GM23248 (cell line): ENCODE measurements around the gene SYNE2. TPM values are rescaled to one million over a fixed set of nuclear protein-coding genes. Genes with fewer than 3 reads are reported as not detected.

Experiments
- DNase-seq: peaks from one replicate; pipeline ENCODE4 v3.0.0-alpha.2; 2015
- H2AFZ ChIP-seq: fragments of 200-600 bp; sonication (generic); 2 replicates; pipeline ENCODE4 v1.6.1; 2016; ENCODE audit warnings: antibody characterized with exemption
- H3F3A ChIP-seq: fragments of 200-600 bp; sonication (generic); 2 replicates; pipeline ENCODE4 v1.6.1; 2016; ENCODE audit warnings: mild to moderate bottlenecking, antibody characterized with exemption, mixed run types; ENCODE audit not compliant: insufficient read depth
- H3K27ac ChIP-seq: fragments of 200-600 bp; sonication (generic); 2 replicates; pipeline ENCODE4 v1.5.1; 2016; ENCODE audit warnings: mild to moderate bottlenecking
- H3K27me3 ChIP-seq: fragments of 200-600 bp; sonication (generic); replicated peaks from 2 replicates; pipeline ENCODE4 v1.6.1; 2016; ENCODE audit warnings: mild to moderate bottlenecking; ENCODE audit not compliant: insufficient read depth
- H3K36me3 ChIP-seq: fragments of 200-600 bp; sonication (generic); 2 replicates; pipeline ENCODE4 v1.6.1; 2016; ENCODE audit warnings: low read depth, mild to moderate bottlenecking
- H3K4me1 ChIP-seq: fragments of 200-600 bp; sonication (generic); 2 replicates; pipeline ENCODE4 v1.6.1; 2016; ENCODE audit warnings: mild to moderate bottlenecking; ENCODE audit not compliant: insufficient read depth
- H3K4me2 ChIP-seq: fragments of 200-600 bp; sonication (generic); one replicate; pipeline ENCODE4 v1.6.1; 2016; ENCODE audit warnings: mild to moderate bottlenecking; ENCODE audit not compliant: unreplicated experiment
- H3K4me3 ChIP-seq: fragments of 200-600 bp; sonication (generic); 2 replicates; pipeline ENCODE4 v1.5.1; 2016; ENCODE audit warnings: mild to moderate bottlenecking
- H3K79me2 ChIP-seq: fragments of 200-600 bp; sonication (generic); 2 replicates; pipeline ENCODE4 v1.6.1; 2016; ENCODE audit warnings: mild to moderate bottlenecking; ENCODE audit not compliant: insufficient read depth
- H3K9ac ChIP-seq: fragments of 200-600 bp; sonication (generic); 2 replicates; pipeline ENCODE4 v1.6.1; 2016; ENCODE audit warnings: mild to moderate bottlenecking
- H3K9me2 ChIP-seq: fragments of 200-600 bp; sonication (generic); 2 replicates; pipeline ENCODE4 v1.6.1; 2016; ENCODE audit warnings: mixed run types, mild to moderate bottlenecking, moderate library complexity; ENCODE audit not compliant: insufficient read depth
- H3K9me3 ChIP-seq: fragments of 200-600 bp; sonication (generic); one replicate; pipeline ENCODE4 v1.6.1; 2017; ENCODE audit warnings: low read depth
- H4K20me1 ChIP-seq: fragments of 200-600 bp; sonication (generic); 2 replicates; pipeline ENCODE4 v1.6.0; 2016; ENCODE audit not compliant: insufficient read depth
- EZH2 ChIP-seq: fragments of 200-600 bp; sonication (generic); IDR thresholded peaks from 2 replicates; pipeline ENCODE4 v1.6.1; 2018; ENCODE audit warnings: antibody characterized with exemption, mild to moderate bottlenecking; ENCODE audit not compliant: insufficient read depth, poor library complexity, severe bottlenecking
- EZH2phosphoT487 ChIP-seq: fragments of 200-600 bp; sonication (generic); IDR thresholded peaks from 2 replicates; pipeline ENCODE4 v1.6.1; 2018; ENCODE audit warnings: antibody characterized with exemption, moderate library complexity, mild to moderate bottlenecking, low read depth; ENCODE audit not compliant: insufficient read depth
- WGBS, 2 experiments: methylation state at CpG; one replicate each; pipeline ENCODE4 v1.1.6; 2015 to 2017; ENCODE audit warnings: low lambda C conversion rate in 2 of 2, low coverage in 1 of 2; ENCODE audit errors: missing lambda C conversion rate in 2 of 2; 5-methylcytosine and 5-hydroxymethylcytosine counted together
- in situ Hi-C: fragments of 300-500 bp; cut with MboI; formaldehyde crosslinking; loops from 2 replicates; pipeline ENCODE4 v1.15.0; 2020
- polyA plus RNA-seq: library from polyadenylated mRNA; unstranded; fragments of >200 nt; fragmentation: Nextera tagmentation; extraction: Ambion mirVana; gene quantifications from 2 replicates; pipeline ENCODE4 v1.2.1, GENCODE V29; 2016
- total RNA-seq: library from RNA; depleted of rRNA; stranded (reverse); fragments of >200 nt; shearing (Covaris generic); gene quantifications from 2 replicates; pipeline ENCODE4 v1.2.3, GENCODE V29; 2014

SYNE2 gene
- total and polyA plus RNA-seq, 2 experiments from 2014 or later = 2.8 to 4.4 TPM

DNA sequence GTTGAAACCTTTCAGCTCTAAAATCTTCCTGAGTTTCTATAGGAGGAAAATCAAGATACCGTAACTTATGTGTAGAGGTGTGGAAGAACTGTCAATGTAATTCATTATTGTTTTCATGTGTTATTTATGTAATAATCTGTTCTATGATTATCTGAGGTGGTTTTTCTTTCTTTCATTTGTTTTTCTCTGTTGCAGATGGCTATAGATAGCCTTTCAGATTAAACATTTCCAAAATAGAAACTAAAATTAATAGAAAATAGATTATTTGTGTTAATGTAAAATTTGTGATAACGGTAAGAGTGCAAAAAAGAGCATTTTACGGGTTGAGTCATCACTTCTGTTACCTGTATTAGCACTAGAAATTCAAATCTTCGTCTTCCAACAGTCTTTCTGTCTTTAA lies 128.8 kb downstream of the SYNE2 start:
- no peaks in the 10 kb centered on the region for H3K27me3 ChIP-seq
- no peaks in the 10 kb centered on the region for H3F3A ChIP-seq
- TF ChIP-seq EZH2 = no peak
- no peak for TF ChIP-seq EZH2phosphoT487
- 93 to 95% methylated on average over 4 of the region's 4 CpGs for WGBS, 2 experiments
- no peak overlapping the region for H3K4me2 ChIP-seq
- in situ Hi-C loops = no loop called here
- no peaks in the 10 kb centered on the region for H3K4me1 ChIP-seq
- H2AFZ ChIP-seq = no peak overlapping the region
- H3K4me3 ChIP-seq = no peak overlapping the region
- no peak for DNase-seq
- H3K9me3 ChIP-seq = no peaks in the 10 kb centered on the region
- no peaks in the 10 kb centered on the region for H4K20me1 ChIP-seq
- H3K27ac ChIP-seq = no peak overlapping the region
- H3K9me2 ChIP-seq = no peaks in the 10 kb centered on the region
- no peaks in the 10 kb centered on the region for H3K79me2 ChIP-seq
- no peaks in the 10 kb centered on the region for H3K36me3 ChIP-seq
- no peak overlapping the region for H3K9ac ChIP-seq

DNA sequence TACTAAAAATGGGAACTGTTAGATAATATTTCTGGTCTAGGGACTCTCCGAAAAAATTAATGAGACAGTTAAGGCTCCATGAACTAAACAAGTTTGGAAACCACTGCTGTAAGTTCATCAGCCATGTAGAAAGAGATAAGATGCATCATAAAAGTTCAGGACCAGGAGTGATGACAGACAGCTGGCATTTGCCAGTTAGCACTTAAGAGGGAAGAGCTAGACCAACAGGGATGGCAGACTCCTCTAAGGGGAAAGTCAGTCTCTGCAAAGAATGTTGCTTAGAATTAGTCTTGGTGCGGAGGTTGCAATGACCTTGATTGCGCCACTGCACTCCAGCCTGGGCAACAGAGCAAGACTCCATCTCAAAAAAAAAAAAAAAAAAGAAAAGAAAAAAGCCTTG lies 129.4 kb downstream of the SYNE2 start:
- DNase-seq = no peak
- in situ Hi-C loops = no loop called here
- H3K4me3 ChIP-seq = no peak overlapping the region
- 96 to 100% methylated on average over 3 of the region's 3 CpGs for whole genome bisulfite sequencing, 2 experiments
- no peaks in the 10 kb centered on the region for H3K9me2 ChIP-seq
- H3K9ac ChIP-seq = no peak overlapping the region
- H3K4me2 ChIP-seq = no peak overlapping the region
- no peak overlapping the region for H2AFZ ChIP-seq
- H3K27me3 ChIP-seq = no peaks in the 10 kb centered on the region
- no peaks in the 10 kb centered on the region for H3K36me3 ChIP-seq
- no peaks in the 10 kb centered on the region for H3F3A ChIP-seq
- H3K27ac ChIP-seq = no peak overlapping the region
- TF ChIP-seq EZH2 = no peak
- TF ChIP-seq EZH2phosphoT487 = no peak
- no peaks in the 10 kb centered on the region for H4K20me1 ChIP-seq
- no peaks in the 10 kb centered on the region for H3K9me3 ChIP-seq
- no peaks in the 10 kb centered on the region for H3K79me2 ChIP-seq
- H3K4me1 ChIP-seq = no peaks in the 10 kb centered on the region

DNA sequence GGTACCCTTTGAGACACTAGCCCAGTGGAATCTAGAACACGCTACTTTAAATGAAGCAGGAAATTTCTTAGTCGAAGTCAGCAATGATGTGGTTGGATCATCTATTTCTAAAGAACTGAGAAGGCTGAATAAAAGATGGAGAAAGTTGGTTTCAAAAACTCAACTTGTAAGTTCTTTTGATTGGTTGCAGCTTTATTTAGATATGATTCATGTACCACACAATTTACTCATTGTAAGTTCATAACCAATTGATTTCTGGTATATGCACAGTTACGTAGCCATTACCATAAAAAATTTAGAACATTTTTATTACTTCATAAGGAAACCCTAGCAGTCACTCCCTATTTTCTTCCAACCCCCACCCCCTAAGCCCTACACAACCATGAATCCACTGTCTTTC lies 129.8 kb downstream of the SYNE2 start:
- in situ Hi-C loops = no loop called here

DNA sequence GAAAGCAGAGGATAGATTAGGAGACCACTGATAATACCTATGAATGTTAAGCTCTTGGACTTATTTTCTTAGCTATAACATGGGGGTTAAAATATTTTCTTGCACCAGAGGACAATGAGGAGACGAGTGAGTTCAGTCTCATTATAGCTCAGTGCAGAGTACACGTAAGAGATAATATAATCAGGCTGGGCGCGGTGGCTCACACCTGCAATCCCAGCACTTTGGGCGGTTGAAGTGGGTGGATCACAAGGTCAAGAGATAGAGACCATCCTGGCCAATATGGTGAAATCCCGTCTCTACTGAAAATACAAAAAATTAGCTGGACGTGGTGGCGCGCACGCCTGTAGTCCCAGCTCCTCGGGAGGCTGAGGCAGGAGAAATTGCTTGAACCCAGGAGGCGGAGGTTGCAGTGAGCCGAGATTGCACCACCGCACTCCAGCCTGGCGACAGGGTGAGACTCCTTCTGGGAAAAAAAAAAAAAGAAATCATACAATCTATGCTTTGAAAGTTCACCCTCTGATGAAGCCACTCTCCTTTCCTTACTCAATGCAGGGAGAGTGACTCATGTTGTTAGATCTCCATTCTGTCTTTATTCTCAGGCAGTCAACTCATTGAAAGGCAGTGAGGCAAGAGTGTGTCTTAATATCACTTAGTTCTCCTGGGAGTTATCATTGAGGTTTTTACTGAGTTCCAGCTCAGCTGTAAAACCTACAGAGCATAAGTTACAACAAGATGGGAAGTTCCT lies 134.2 kb downstream of the SYNE2 start:
- no peaks in the 10 kb centered on the region for H3K9me2 ChIP-seq
- no peak overlapping the region for H3K4me2 ChIP-seq
- TF ChIP-seq EZH2 = no peak
- TF ChIP-seq EZH2phosphoT487 = no peak
- no peaks in the 10 kb centered on the region for H3K4me1 ChIP-seq
- H3K36me3 ChIP-seq = no peaks in the 10 kb centered on the region
- H3K4me3 ChIP-seq = no peak overlapping the region
- no peak overlapping the region for H2AFZ ChIP-seq
- in situ Hi-C loops = no loop called here
- H3F3A ChIP-seq = no peaks in the 10 kb centered on the region
- H3K9ac ChIP-seq = no peak overlapping the region
- H3K27ac ChIP-seq = no peak overlapping the region
- H3K27me3 ChIP-seq = no peaks in the 10 kb centered on the region
- H3K9me3 ChIP-seq = no peaks in the 10 kb centered on the region
- 92 to 93% methylated on average over 15 of the region's 15 CpGs for WGBS, 2 experiments
- peak; percentile 89 for DNase-seq
- H3K79me2 ChIP-seq = no peaks in the 10 kb centered on the region
- no peaks in the 10 kb centered on the region for H4K20me1 ChIP-seq

More for the DNA sequence above, 129.8 kb downstream of the SYNE2 start:
- 93 to 94% methylated on average over 3 of the region's 3 CpGs for WGBS, 2 experiments
- Histone ChIP-seq H3K4me3 (no peak overlapping the region), H3K9me2 (no peaks in the 10 kb centered on the region), H4K20me1 (no peaks in the 10 kb centered on the region), H3K4me2 (no peak overlapping the region), H3K27me3 (no peaks in the 10 kb centered on the region), H3K36me3 (no peaks in the 10 kb centered on the region), H2AFZ (no peak overlapping the region), H3K79me2 (no peaks in the 10 kb centered on the region), H3K27ac (no peak overlapping the region), H3K4me1 (no peaks in the 10 kb centered on the region), H3K9me3 (no peaks in the 10 kb centered on the region), H3F3A (no peaks in the 10 kb centered on the region), H3K9ac (no peak overlapping the region)
- TF ChIP-seq EZH2 = no peak
- no peak for TF ChIP-seq EZH2phosphoT487
- DNase-seq = no peak

DNA sequence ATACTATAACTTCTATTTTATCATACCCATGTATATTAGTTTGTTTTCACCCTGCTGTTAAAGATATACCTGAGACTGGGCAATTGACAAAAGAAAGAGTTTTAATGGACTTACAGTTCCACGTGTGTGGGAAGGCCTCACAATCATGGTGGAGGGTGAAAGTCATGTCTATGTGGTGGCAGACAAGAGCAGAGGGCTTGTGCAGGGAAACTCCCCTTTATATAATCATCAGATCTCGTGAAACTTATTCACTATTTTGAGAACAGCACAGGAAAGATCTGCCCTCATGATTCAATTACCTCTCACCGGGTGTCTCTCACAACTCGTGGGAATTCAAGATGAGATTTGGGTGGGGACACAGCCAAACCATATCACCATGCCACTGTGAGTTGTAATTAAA lies 135.8 kb downstream of the SYNE2 start:
- Histone ChIP-seq H3K79me2 (no peaks in the 10 kb centered on the region), H3K9ac (no peak overlapping the region), H2AFZ (no peak overlapping the region), H3K4me3 (no peak overlapping the region), H3K9me3 (no peaks in the 10 kb centered on the region), H3K9me2 (no peaks in the 10 kb centered on the region), H4K20me1 (no peaks in the 10 kb centered on the region), H3K4me2 (no peak overlapping the region), H3K27me3 (no peaks in the 10 kb centered on the region), H3K36me3 (no peaks in the 10 kb centered on the region), H3K27ac (no peak overlapping the region), H3K4me1 (no peaks in the 10 kb centered on the region), H3F3A (no peaks in the 10 kb centered on the region)
- TF ChIP-seq EZH2 = no peak
- TF ChIP-seq EZH2phosphoT487 = no peak
- in situ Hi-C loops = no loop called here
- 74 to 75% methylated on average over 4 of the region's 4 CpGs for WGBS, 2 experiments
- no peak for DNase-seq
